Muscle layer of colon (tissue), 2 donors: ENCODE measurements around the gene CHST6.

Experiments used
- H3K27ac ChIP-seq: one replicate; pipeline ENCODE4 v1.7.0; 2013; ENCODE audit warnings: low read depth, mild to moderate bottlenecking, low read length, moderate library complexity
- H3K27me3 ChIP-seq, 2 donors: one replicate each; pipeline ENCODE4 v1.7.0; 2013; ENCODE audit warnings: low read length in 2 of 2, mild to moderate bottlenecking in 2 of 2; ENCODE audit not compliant: insufficient read depth in 2 of 2, control insufficient read depth in 1 of 2
- H3K36me3 ChIP-seq: one replicate; pipeline ENCODE4 v1.7.0; 2013; ENCODE audit warnings: mild to moderate bottlenecking, low read length; ENCODE audit not compliant: insufficient read depth
- H3K4me1 ChIP-seq: one replicate; pipeline ENCODE4 v1.7.0; 2013; ENCODE audit warnings: mild to moderate bottlenecking, low read length; ENCODE audit not compliant: insufficient read depth
- H3K4me3 ChIP-seq, 2 donors: one replicate each; pipeline ENCODE4 v1.7.0; 2013; ENCODE audit warnings: low read length in 2 of 2, low read depth in 1 of 2, mild to moderate bottlenecking in 1 of 2, moderate library complexity in 1 of 2
- H3K9ac ChIP-seq: one replicate; pipeline ENCODE4 v1.7.0; 2013; ENCODE audit warnings: low read length
- H3K9me3 ChIP-seq: one replicate; pipeline ENCODE4 v1.7.0; 2013; ENCODE audit warnings: mild to moderate bottlenecking, low read length
- donor health status: abdominal sarcoma.
- donor health status: Adenocarcinoma of cecum.

Gene CHST6

DNA sequence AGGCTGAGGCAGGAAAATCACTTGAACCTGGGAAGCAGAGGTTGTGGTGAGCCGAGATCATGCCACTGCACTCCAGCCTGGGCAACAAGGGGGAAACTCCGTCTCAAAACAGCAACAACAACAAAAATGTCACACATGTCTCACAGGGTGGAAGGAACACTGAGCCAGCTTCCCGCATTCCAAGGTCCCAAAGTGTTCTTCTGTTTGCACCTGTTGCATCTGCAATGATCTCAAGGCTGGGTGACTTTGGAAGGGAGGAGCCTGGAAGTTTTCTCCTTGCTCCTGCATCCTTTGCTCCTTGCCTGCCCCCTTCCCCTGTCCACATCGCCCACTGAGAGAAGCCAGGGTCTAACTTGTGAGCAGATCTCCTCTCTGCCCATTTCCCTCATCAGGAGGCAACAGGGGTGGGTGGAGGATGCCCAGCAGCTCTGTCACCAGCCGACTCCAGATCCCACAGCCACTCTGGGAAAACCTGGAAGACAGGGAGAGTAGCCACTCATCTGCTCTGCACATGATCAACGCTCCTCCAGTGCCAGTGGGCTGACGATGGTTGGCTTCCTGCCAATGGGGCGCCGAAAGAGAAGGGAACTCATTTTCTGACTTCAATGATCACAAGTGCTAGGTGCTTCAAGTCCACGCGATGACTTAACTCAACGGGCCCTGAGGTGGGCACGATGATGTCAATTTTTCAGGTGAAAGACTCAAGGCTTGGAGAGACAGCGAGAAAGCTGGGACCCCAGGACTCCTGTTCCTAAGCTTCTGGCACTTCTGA is 12.6 kb downstream of the CHST6 start:
- Histone ChIP-seq H3K4me3 (no peak overlapping the region), H3K27ac (no peak overlapping the region), H3K4me1 (no peaks in the 10 kb centered on the region), H3K36me3 (no peaks in the 10 kb centered on the region), H3K9me3 (no peaks in the 10 kb centered on the region), H3K9ac (no peak overlapping the region), H3K27me3 (no peaks in the 10 kb centered on the region)

DNA sequence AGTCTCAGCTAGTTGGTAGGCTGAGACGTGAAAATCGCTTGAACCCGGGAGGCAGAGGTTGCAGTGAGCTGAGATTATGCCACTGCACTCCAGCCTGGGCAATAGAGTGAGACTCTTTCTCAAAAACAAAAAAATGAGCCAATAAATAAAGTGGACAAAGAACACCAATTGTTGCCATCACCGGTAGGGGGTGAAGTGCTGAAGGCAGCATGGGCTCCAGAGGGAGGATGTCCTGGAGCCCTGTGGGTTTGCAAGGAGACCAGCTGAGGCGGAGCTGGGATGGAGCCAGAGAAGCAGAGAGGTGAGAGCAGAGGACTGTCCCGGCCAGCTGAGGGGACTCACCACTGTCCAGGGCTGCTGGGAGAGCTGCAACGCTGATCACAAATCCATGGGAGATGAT is 13.8 kb downstream of the CHST6 start:
- H3K9ac ChIP-seq, result no peak overlapping the region
- H3K27me3 ChIP-seq, result no peaks in the 10 kb centered on the region
- H3K9me3 ChIP-seq, result no peaks in the 10 kb centered on the region
- no peaks in the 10 kb centered on the region for H3K4me1 ChIP-seq
- no peak overlapping the region for H3K27ac ChIP-seq
- no peaks in the 10 kb centered on the region for H3K36me3 ChIP-seq
- H3K4me3 ChIP-seq, result no peak overlapping the region

DNA sequence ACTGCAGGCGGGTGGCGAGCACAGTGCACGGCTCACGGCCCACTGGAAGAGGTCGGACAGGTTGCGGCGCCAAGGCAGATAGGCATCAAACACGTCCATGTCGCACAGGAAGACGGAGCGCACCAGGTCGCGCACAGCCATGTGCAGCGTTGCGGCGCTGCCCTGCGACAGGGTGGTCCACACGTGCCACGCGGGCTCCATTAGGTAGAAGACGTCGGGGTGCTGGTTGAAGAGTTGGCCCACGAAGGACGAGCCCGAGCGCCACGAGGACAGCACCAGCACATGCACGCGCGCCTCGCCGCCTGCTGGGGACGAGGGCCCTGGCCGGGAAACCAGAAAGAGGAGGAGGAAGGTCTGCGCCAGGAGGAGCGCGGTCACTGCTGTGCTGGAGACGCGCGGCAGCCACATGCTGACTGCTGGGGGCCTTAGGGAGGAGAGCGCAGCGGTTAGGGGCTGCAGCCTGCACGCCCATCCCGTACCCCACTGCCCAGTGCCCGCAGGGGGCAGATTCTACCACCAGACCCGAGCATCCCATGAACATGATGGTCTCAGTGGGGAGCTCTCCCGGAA is 15.7 kb downstream of the CHST6 start:
- H3K4me1 ChIP-seq, result no peaks in the 10 kb centered on the region
- no peak overlapping the region for H3K4me3 ChIP-seq
- H3K36me3 ChIP-seq, result no peaks in the 10 kb centered on the region
- H3K9ac ChIP-seq, result no peak overlapping the region
- no peaks in the 10 kb centered on the region for H3K9me3 ChIP-seq
- no peaks in the 10 kb centered on the region for H3K27me3 ChIP-seq
- no peak overlapping the region for H3K27ac ChIP-seq

DNA sequence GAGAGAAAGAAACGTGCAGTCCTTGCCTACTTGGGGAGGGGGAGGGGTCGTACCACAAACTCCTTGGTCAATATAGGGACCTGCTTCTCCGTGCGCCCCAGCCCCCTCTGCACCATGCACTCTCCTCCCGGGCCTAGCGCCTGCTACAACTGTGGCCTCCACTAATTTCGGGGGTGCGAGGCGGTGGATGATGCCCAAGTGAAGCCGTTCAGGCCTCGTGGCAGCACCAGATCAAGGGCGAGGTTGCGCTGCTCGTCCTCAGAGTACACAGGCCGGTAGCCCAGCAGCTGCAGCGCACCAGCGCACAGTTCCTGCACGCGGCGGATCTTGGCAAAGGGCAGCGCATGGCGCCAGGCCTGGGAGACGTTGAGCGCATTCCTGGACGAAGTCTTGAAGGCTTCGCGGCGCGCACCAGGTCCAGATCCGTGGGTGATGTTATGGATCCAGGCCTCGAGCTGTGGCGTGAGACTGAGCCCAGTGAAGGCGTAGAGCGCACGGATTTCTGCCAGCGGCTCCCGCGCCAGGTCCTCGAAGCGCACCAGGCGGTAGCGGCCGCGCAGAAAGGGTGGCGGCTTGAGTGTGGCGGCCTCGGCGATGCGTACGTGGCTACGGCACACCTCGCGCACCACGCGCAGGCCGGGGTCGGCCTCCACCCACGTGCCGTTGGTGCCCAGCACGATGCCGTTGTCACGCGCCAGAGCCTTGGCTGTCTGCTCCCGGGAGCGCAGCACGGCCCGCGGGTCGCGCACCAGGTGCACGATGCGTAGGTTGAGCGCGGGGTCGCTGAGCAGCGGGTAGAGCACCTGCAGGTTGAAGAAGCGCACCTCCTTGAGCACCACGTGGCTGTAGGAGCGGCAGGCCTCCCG is 16.5 kb downstream of the CHST6 start:
- H3K36me3 ChIP-seq, result no peaks in the 10 kb centered on the region
- no peak overlapping the region for H3K9ac ChIP-seq
- H3K27me3 ChIP-seq, result no peaks in the 10 kb centered on the region
- H3K4me1 ChIP-seq, result no peaks in the 10 kb centered on the region
- H3K27ac ChIP-seq, result no peak overlapping the region
- H3K9me3 ChIP-seq, result no peaks in the 10 kb centered on the region
- no peak overlapping the region for H3K4me3 ChIP-seq

DNA sequence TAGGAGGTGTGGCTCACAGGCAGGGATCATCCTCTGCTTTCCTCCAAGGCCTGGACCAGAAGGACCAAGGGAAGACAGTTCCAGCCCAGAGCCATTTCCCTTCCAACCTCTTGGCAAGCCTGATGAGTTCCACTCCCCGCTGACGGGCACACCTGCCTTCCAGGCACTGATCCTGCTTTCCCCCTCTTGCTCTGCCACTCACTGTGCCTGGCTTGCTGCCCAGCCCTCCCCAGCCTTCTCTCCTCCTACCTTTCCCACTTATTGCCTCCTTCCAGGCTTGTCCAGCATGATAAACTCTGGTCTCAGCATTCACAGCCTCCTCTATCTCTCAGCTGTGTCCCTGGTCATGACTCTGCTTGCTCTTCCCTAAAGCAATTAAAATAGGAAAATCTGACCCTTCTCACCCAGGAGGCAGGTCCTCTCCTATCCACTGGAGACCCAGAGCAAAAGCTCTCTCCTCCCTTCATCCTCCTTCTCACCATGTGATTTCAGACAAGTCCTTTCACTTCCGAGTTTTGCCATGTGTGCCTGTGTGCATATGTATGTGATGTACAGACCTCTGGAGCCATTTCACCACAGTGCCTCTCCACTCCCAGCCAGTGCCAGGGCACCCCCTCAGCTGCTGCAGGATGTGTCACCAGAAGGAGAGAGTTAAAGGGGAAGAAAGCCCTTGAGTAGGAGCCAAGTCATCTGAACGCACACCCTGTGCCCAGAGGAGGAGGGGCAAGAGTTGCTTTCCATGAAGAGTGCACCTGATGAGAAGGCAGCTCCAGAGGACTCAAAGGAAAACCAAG is 17.4 kb downstream of the CHST6 start:
- Histone ChIP-seq H3K4me1 (no peaks in the 10 kb centered on the region), H3K36me3 (no peaks in the 10 kb centered on the region)

DNA sequence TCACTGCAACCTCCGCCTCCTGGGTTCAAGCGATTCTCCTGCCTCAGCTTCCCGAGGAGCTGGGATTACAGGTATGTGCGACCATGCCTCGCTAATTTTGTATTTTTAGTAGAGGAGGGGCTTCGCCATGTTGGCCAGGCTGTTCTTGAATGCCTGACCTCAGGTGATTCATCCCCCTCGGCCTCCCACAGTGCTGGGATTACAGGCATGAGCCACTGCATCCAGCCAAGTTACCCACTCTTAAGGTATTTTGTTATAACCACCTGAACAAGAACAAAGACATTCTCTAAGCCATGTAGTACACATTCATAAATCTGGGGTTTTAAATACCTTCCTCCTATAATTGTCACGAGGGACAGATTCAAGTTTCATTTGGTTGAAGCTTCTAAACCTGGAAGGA is 18.4 kb downstream of the CHST6 start:
- Histone ChIP-seq H3K4me3 (no peak overlapping the region), H3K9me3 (no peaks in the 10 kb centered on the region), H3K4me1 (no peaks in the 10 kb centered on the region), H3K9ac (no peak overlapping the region), H3K36me3 (no peaks in the 10 kb centered on the region), H3K27ac (no peak overlapping the region), H3K27me3 (no peaks in the 10 kb centered on the region)

More for the DNA sequence above, 17.4 kb downstream of the CHST6 start:
- Histone ChIP-seq H3K9me3 (no peaks in the 10 kb centered on the region), H3K9ac (no peak overlapping the region), H3K27me3 (no peaks in the 10 kb centered on the region), H3K27ac (no peak overlapping the region), H3K4me3 (no peak overlapping the region)

DNA sequence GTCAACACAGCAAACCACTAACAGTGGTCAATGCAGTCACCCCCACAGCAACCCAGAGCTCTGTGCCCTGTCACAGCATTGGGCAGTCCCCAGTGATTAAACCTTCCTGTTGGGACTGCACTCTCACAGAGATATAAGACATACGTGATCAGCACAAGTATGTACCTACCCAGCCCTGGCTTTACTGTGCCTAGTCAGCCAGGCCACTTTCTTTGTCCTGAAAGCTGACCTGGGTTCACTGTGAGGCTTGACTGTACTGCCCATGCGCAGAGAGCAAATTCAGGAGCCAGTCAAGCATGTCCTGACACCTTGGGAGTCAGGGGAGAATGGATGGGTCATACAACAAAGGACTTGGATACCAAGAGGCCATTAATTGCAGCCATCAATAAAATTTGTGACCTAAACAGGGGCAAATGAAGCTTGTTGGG is 19.8 kb downstream of the CHST6 start:
- Histone ChIP-seq H3K27ac (no peak overlapping the region), H3K9me3 (no peaks in the 10 kb centered on the region), H3K4me1 (no peaks in the 10 kb centered on the region), H3K36me3 (no peaks in the 10 kb centered on the region), H3K27me3 (no peaks in the 10 kb centered on the region), H3K9ac (no peak overlapping the region), H3K4me3 (no peak overlapping the region)

DNA sequence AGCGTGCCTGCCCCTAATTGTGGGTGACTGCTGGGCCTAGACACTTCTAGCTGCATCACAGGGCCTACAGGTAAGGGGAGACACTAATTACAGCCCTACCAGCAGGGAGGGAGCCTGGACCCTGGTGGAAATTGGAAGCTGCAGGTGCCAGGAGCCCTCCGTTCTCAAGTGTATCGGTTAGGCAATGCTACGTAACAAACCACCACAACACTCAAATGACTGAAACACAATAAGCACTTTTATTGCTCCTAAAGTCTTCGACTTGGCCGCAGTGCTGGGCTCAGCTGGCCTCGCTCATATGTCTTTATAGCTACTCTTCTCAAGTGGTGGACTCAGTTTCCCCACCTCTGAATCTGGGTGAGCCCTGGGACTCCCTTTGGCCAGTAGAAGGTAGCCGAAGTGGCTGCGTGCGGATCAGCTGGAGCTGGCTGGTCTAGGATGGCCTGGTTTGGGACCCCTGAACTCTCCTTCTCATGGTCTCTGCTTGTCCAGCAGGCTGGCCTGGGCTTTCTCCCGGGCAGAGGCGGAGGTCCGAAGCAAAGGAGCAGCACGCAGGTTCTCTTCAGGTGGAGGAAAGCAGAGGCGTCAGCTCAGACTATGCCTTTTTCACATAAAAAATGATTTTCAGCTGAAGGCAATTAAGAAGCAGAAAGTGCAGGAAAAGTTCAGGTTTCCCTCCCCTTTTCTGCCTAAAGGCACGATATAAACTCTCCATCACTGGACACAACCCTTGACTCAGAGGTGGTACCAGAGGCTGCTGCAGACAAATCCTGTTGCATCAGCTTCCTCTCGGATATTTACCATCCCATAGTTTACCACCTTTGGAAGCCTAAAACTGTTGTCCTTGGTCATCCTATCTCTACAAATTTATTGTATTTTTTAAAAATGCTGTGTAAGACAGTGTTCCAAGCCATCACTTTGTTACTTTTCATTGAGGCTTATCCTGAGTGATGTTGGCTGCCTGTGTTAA is 22.0 kb downstream of the CHST6 start:
- H3K4me3 ChIP-seq, result no peak overlapping the region
- no peak overlapping the region for H3K9ac ChIP-seq
- H3K27ac ChIP-seq, result no peak overlapping the region
- H3K27me3 ChIP-seq, result no peaks in the 10 kb centered on the region
- no peaks in the 10 kb centered on the region for H3K36me3 ChIP-seq
- no peaks in the 10 kb centered on the region for H3K4me1 ChIP-seq
- no peaks in the 10 kb centered on the region for H3K9me3 ChIP-seq

DNA sequence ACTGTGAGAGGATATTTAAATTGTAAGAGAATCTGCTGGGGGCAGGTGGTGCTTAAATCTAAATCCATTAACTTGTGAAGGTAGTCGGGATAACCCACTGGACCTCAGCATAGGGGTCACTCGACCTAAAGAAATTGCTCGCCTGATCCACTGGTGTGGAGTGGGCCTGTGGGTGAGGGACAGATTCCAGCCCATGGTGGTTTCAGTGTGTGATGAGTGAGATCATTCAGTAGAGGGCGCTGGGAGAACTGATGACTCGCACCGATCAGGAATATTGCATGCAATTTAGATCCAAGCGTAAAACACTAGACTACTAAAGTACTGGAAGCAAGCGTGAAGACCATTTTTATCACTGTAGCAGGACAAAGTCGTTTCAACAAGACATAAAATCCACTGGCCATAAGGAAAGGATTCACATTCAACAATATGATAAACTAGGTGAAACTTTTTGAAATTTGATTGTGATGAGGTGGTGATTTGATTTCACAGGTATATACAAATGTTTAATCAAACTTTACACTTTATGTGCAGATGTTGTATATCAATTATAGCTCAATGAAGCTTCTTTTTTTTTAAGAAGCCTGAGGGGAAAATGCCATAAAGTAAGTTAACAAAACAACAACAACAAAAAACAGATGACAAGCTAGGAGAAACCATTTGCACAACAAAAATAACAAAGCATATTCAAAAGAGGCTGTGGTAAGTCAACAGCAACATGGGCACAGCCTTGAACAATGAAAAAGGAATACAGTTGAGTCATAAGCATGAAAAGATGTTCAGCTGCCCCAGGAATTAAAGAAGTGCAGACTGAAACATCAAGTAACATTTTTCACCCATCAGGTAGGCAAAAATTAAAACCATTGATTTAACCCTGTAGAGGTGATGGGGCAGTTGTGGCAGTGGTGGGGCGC is 23.3 kb downstream of the CHST6 start:
- Histone ChIP-seq H3K27ac (no peak overlapping the region), H3K9ac (no peak overlapping the region), H3K4me1 (no peaks in the 10 kb centered on the region), H3K4me3 (no peak overlapping the region), H3K27me3 (no peaks in the 10 kb centered on the region), H3K9me3 (no peaks in the 10 kb centered on the region), H3K36me3 (no peaks in the 10 kb centered on the region)

DNA sequence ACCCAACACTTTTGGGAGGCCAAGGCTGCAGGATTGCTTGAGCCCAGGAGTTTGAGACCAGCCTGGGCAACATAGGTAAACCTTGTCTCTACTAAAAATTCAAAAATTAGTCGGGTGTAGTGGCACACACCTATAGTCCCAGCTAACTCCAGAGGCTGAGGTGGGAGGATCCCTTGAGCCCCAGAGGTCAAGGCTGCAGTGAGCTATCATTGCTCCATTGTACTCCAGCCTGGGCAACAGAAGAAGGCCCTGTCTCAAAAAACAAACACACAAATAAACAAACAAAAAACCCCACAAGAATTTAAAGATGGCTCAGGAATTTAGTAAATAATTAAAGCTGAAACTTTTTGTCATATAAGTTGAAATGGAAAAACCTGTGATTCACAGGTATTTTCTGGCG is 28.5 kb downstream of the CHST6 start:
- no peak overlapping the region for H3K4me3 ChIP-seq
- peaks cover 1% of the 10 kb centered on the region for H3K4me1 ChIP-seq

More for the DNA sequence above, 28.5 kb downstream of the CHST6 start:
- Histone ChIP-seq H3K36me3 (no peaks in the 10 kb centered on the region), H3K27ac (no peak overlapping the region), H3K9me3 (no peaks in the 10 kb centered on the region), H3K9ac (no peak overlapping the region), H3K27me3 (no peaks in the 10 kb centered on the region)
